Naive thymus-derived CD4-positive, alpha-beta T cell (primary cell): ENCODE data around the gene EXOSC2. TPM values are rescaled to one million over a fixed set of nuclear protein-coding genes. Genes with fewer than 3 reads are reported as not detected.
A peak's percentile ranks its signal among the peaks of the same experiment; 100 is the strongest.
"Not testable (repeated sequence)": the region's sequence is repeated elsewhere in the genome, so short reads cannot be mapped to it uniquely, and the experiment has no call there.

ENCODE experiments used
- ATAC-seq: fragments of 150-1000 bp; cut with Tn5 transposase; 2 replicates; pipeline ENCODE4 v1.10.0; 2021; ENCODE audit warnings: mild to moderate bottlenecking, moderate library complexity
- CTCF ChIA-PET: fragments of 350-600 bp; sonication (Branson Sonifier 250); formaldehyde crosslinking; loops from one replicate; lab custom pipeline; 2021; ENCODE audit warnings: antibody characterized with exemption; lab: Charles Lee
- POLR2A ChIA-PET: fragments of 350-600 bp; sonication (Branson Sonifier 250); formaldehyde crosslinking; loops from one replicate; lab custom pipeline; 2021; ENCODE audit warnings: antibody characterized with exemption, inconsistent platforms; lab: Charles Lee
- DNase-seq, 9 donors: peaks; one replicate each; pipeline versions ENCODE4 v3.0.0 to v3.0.0-alpha.2; 2020 to 2022; ENCODE audit warnings: mixed read lengths in 1 of 9
- H3K27ac ChIP-seq: one replicate; pipeline ENCODE4 v1.7.0; 2013; ENCODE audit warnings: mild to moderate bottlenecking, low read depth, low read length, moderate library complexity
- H3K27me3 ChIP-seq, 2 donors: one replicate each; pipeline ENCODE4 v1.7.0; 2013; ENCODE audit warnings: low read length in 2 of 2, mild to moderate bottlenecking in 2 of 2, moderate library complexity in 2 of 2; ENCODE audit not compliant: control insufficient read depth in 2 of 2, insufficient read depth in 2 of 2
- H3K36me3 ChIP-seq, 3 experiments: 1 replicate in 2 of 3; 2 replicates in 1 of 3; pipeline ENCODE4 v1.7.0; 2013; ENCODE audit warnings: low read length in 3 of 3, mild to moderate bottlenecking in 3 of 3, moderate library complexity in 1 of 3; ENCODE audit not compliant: insufficient read depth in 3 of 3, control insufficient read depth in 2 of 3
- H3K4me1 ChIP-seq, 2 donors: one replicate each; pipeline ENCODE4 v1.7.0; 2013; ENCODE audit warnings: low read length in 2 of 2, mild to moderate bottlenecking in 2 of 2, moderate library complexity in 1 of 2; ENCODE audit not compliant: control insufficient read depth in 2 of 2, insufficient read depth in 2 of 2
- H3K4me3 ChIP-seq: 2 replicates; pipeline ENCODE4 v1.7.0; 2013; ENCODE audit warnings: mild to moderate bottlenecking, low read length
- H3K9me3 ChIP-seq, 3 experiments: 1 replicate in 2 of 3; 2 replicates in 1 of 3; pipeline ENCODE4 v1.7.0; 2013; ENCODE audit warnings: low read length in 3 of 3; ENCODE audit not compliant: control insufficient read depth in 2 of 3
- H3K27ac Mint-ChIP-seq, 9 donors: one replicate each; pipeline ENCODE4 v1.8.0; 2020 to 2022; ENCODE audit warnings: mixed read lengths in 9 of 9, mild to moderate bottlenecking in 8 of 9, moderate library complexity in 5 of 9, inconsistent platforms in 2 of 9
- H3K27me3 Mint-ChIP-seq, 5 donors: one replicate each; pipeline ENCODE4 v1.8.0; 2021 to 2022; ENCODE audit warnings: mixed read lengths in 5 of 5, mild to moderate bottlenecking in 1 of 5
- H3K36me3 Mint-ChIP-seq, 5 donors: one replicate each; pipeline ENCODE4 v1.8.0; 2020 to 2022; ENCODE audit warnings: mixed read lengths in 5 of 5, mild to moderate bottlenecking in 3 of 5, inconsistent platforms in 1 of 5
- H3K4me1 Mint-ChIP-seq, 7 donors: one replicate each; pipeline ENCODE4 v1.8.0; 2020 to 2022; ENCODE audit warnings: mixed read lengths in 7 of 7, mild to moderate bottlenecking in 3 of 7, inconsistent platforms in 1 of 7
- H3K4me3 Mint-ChIP-seq, 10 donors: one replicate each; pipeline ENCODE4 v1.8.0; 2020 to 2022; ENCODE audit warnings: mild to moderate bottlenecking in 10 of 10, mixed read lengths in 10 of 10, moderate library complexity in 6 of 10, inconsistent platforms in 2 of 10
- H3K9me3 Mint-ChIP-seq, 11 donors: one replicate each; pipeline ENCODE4 v1.8.0; 2020 to 2022; ENCODE audit warnings: mixed read lengths in 11 of 11, mild to moderate bottlenecking in 4 of 11, inconsistent platforms in 1 of 11, moderate library complexity in 1 of 11
- intact Hi-C, 2 donors: fragments of 100-400 bp; cut with micrococcal nuclease; formaldehyde crosslinking; loops; one replicate each; pipeline ENCODE4 v1.15.1; 2023
- polyA plus RNA-seq, 2 donors: library from polyadenylated mRNA; unstranded; fragments of 300-500 nt; fragmentation: Illumina TruSeq; gene quantifications; one replicate each; pipeline ENCODE4 v1.2.3, GENCODE V29; 2021
- total RNA-seq, 6 experiments: library from RNA in 5 of 6; stranded (reverse) in 5 of 6; gene quantifications; 1 replicate in 5 of 6; 2 replicates in 1 of 6; pipeline ENCODE4 v1.2.3 and lab custom pipeline; 2021 to 2026

The EXOSC2 gene
- total and polyA plus RNA-seq, 7 experiments from 2014 or later = 31.4 to 60.7 (median 57.3) TPM

DNA sequence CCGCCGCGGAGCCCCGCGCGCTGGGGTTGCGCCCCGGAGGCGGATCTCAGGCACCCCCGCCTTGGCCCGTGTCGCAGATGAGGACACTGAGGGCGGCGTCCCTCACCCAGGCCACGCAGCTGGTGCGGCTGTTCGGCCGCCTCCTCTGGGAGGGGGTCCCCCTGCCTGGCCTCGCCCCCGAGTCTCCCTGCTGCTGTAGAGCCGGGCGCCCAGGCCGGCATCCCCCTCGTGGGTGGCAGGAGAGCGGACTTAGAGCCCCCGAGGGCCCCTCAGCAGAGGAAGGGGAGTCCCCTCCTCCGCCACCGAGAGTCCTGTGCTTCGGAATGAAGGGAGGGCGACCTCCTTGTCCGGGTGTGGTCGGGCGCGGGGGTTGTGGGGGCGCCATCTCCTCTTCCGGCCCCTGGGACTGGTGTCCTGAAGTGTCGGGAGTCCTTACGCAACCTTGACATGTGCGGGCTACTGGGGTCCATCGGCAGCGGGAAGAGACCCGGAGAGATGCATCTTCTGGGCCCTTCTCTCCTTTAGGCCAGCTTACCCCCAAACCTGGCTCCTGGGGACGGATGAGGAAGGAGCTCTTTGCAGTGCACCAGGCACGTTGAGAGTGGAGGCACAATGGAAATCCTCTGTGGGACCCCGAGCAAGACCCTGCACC is 11.7 kb upstream of the EXOSC2 start:
- POLR2A ChIA-PET = interaction anchor here (2.1 kb wide), 1 partner anchor 11 kb away, joined by 9 read pairs; the partner anchor contains the start of gene EXOSC2
- Histone ChIP-seq H3K36me3 (peaks cover 0 to 3% (median 0%) of the 10 kb centered on the region in 3 experiments), H3K27me3 (no peaks in the 10 kb centered on the region), H3K4me1 (no peaks in the 10 kb centered on the region), H3K27ac (peak overlapping the region; percentile 9), H3K4me3 (peak overlapping the region; percentile 75), H3K9me3 (no peaks in the 10 kb centered on the region)
- H3K4me3 Mint-ChIP-seq = peak overlapping the region; percentile 87 to 100 (median 92)
- peaks cover 0 to 8% (median 5%) of the 10 kb centered on the region in 7 donors for H3K4me1 Mint-ChIP-seq
- H3K36me3 Mint-ChIP-seq = no peaks in the 10 kb centered on the region
- intact Hi-C loops = loop anchor here (1.0 kb wide), 2 partner anchors 11 to 221 kb away; partner anchors contain the start of gene EXOSC2 (in 1 of the 2)
- ATAC-seq (no peak), DNase-seq (peak in 4 of 9 donors; percentile 14 to 52 (median 28))
- CTCF ChIA-PET = interaction anchor here (0.5 to 7.9 kb wide), 5 partner anchors 11 to 440 kb away, joined by 3 to 87 read pairs (median 4); partner anchors contain the start of gene EXOSC2
- peaks cover 0 to 43% (median 5%) of the 10 kb centered on the region in 5 donors for H3K27me3 Mint-ChIP-seq
- H3K9me3 Mint-ChIP-seq = peaks cover 0 to 6% (median 0%) of the 10 kb centered on the region in 11 donors
- H3K27ac Mint-ChIP-seq = peak overlapping the region in 2 of 9 donors; percentile 3 to 38

DNA sequence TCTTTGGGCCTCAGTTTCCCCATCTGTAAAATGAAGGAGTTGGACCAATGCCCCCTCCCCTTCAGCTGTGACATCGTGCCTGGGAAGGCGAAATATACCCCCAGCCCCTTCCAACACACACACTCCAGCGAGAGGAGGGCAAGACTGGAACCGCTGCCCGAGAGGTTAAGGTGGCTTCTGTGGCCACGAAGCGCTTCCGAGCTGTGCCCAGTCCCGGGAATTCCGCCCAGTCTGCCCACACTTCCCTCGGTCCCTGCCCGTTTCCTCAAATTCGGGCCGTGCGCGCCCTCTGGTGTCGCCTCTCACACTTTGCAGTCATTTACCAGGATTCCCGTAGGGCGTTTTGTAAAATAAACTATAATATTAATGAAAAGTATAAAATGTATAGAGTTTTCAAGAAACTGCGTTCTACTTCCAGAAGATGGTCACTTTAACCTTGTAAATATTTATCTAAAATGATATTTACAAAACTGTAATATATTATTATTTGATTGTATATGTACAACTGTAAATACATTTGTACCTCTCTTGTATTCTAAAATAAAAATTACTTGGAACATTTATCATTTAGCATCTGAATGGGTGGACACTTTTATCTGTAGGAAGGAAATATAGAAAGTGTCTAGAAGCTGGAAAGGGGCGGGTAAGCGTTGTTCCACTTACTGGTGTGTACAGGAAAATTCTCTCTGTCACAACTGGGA is 11.0 kb upstream of the EXOSC2 start:
- Mint-ChIP-seq H3K36me3 (no peaks in the 10 kb centered on the region), H3K9me3 (peaks cover 0 to 6% (median 0%) of the 10 kb centered on the region in 11 donors), H3K27me3 (peaks cover 0 to 43% (median 5%) of the 10 kb centered on the region in 5 donors), H3K27ac (peak overlapping the region in 8 of 9 donors; percentile 3 to 69 (median 39)), H3K4me3 (peak overlapping the region; percentile 87 to 100 (median 92)), H3K4me1 (peaks cover 2 to 11% (median 8%) of the 10 kb centered on the region in 7 donors)
- ChIA-PET POLR2A (interaction anchor here (2.1 kb wide), 1 partner anchor 11 kb away, joined by 9 read pairs; the partner anchor contains the start of gene EXOSC2), CTCF (interaction anchor here (0.5 to 7.9 kb wide), 7 partner anchors 11 to 661 kb away, joined by 3 to 87 read pairs (median 4); partner anchors contain the start of gene EXOSC2)
- ATAC-seq (peak; percentile 56), DNase-seq (peak in 8 of 9 donors; percentile 23 to 67 (median 44))
- Histone ChIP-seq H3K4me3 (peak overlapping the region; percentile 75), H3K4me1 (no peaks in the 10 kb centered on the region), H3K36me3 (peaks cover 0 to 3% (median 0%) of the 10 kb centered on the region in 3 experiments), H3K9me3 (no peaks in the 10 kb centered on the region), H3K27me3 (no peaks in the 10 kb centered on the region), H3K27ac (no peak overlapping the region)
- intact Hi-C loops = loop anchor here (1.0 kb wide), 2 partner anchors 11 to 221 kb away; partner anchors contain the start of gene EXOSC2 (in 1 of the 2)

GRCh38 chr9:130685104-130685503 is 8.5 kb upstream of the EXOSC2 start:
- CTCF ChIA-PET = interaction anchor here (0.7 to 7.9 kb wide), 3 partner anchors 16 to 222 kb away, joined by 3 to 87 read pairs (median 11); no protein-coding TSS in a partner anchor
- no peaks in the 10 kb centered on the region for H3K9me3 ChIP-seq
- no peak for ATAC-seq
- H3K9me3 Mint-ChIP-seq = peaks cover 0 to 6% (median 0%) of the 10 kb centered on the region in 11 donors
- H3K36me3 Mint-ChIP-seq = no peaks in the 10 kb centered on the region
- no peaks in the 10 kb centered on the region for H3K27me3 ChIP-seq
- intact Hi-C loops = no loop called here
- H3K4me1 ChIP-seq = no peaks in the 10 kb centered on the region
- POLR2A ChIA-PET = interaction anchor here (0.7 kb wide), 1 partner anchor 180 kb away, joined by 3 read pairs; no protein-coding TSS in a partner anchor
- no peak overlapping the region for H3K27ac Mint-ChIP-seq
- H3K4me1 Mint-ChIP-seq = peaks cover 6 to 25% (median 17%) of the 10 kb centered on the region in 7 donors
- H3K4me3 Mint-ChIP-seq = no peak overlapping the region
- DNase-seq = no peak
- H3K36me3 ChIP-seq = peaks cover 0 to 3% (median 0%) of the 10 kb centered on the region in 3 experiments
- no peak overlapping the region for H3K4me3 ChIP-seq
- peaks cover 0 to 27% (median 5%) of the 10 kb centered on the region in 5 donors for H3K27me3 Mint-ChIP-seq
- no peak overlapping the region for H3K27ac ChIP-seq

GRCh38 chr9:130685945-130686344 is 7.6 kb upstream of the EXOSC2 start:
- Mint-ChIP-seq H3K4me1 (peaks cover 6 to 28% (median 17%) of the 10 kb centered on the region in 7 donors), H3K27me3 (peaks cover 0 to 21% (median 5%) of the 10 kb centered on the region in 5 donors)
- H3K27ac ChIP-seq, intact Hi-C loops, H3K36me3 ChIP-seq, DNase-seq, H3K27me3 ChIP-seq, H3K9me3 Mint-ChIP-seq, ATAC-seq, H3K36me3 Mint-ChIP-seq, H3K4me3 ChIP-seq, H3K27ac Mint-ChIP-seq, H3K4me3 Mint-ChIP-seq, H3K9me3 ChIP-seq, H3K4me1 ChIP-seq, POLR2A ChIA-PET: not testable (repeated sequence)
- CTCF ChIA-PET = interaction anchor here (3.3 to 7.9 kb wide), 2 partner anchors 15 to 223 kb away, joined by 11 to 87 read pairs; no protein-coding TSS in a partner anchor

DNA sequence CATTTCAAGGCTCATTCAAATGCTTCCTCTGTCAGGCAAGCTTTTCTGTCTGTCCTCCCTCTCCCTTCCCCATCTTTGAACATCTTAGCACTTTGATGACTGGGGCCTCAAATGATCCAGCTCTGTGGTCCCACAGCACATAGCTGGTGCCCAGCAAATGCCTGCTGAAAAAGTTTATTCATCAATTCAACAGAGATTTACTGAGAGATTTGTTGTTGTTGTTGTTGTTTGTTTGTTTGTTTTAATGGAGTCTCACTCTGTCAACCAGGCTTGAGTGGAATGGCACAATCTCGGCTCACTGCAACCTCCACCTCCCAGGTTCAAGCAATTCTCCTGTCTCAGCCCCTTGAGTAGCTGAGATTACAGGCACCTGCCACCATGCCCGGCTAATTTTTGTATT is 6.0 kb upstream of the EXOSC2 start:
- no peak overlapping the region for H3K27ac ChIP-seq
- no peak overlapping the region for H3K4me3 ChIP-seq
- Mint-ChIP-seq H3K4me3 (no peak overlapping the region), H3K27me3 (peaks cover 0 to 15% (median 1%) of the 10 kb centered on the region in 5 donors), H3K36me3 (no peaks in the 10 kb centered on the region), H3K9me3 (peaks cover 0 to 6% (median 0%) of the 10 kb centered on the region in 11 donors), H3K27ac (peak overlapping the region in 1 of 9 donors; percentile 20), H3K4me1 (peaks cover 2 to 22% (median 19%) of the 10 kb centered on the region in 7 donors)
- ATAC-seq = no peak
- no peaks in the 10 kb centered on the region for H3K36me3 ChIP-seq
- intact Hi-C loops = no loop called here
- H3K9me3 ChIP-seq = no peaks in the 10 kb centered on the region
- H3K27me3 ChIP-seq = no peaks in the 10 kb centered on the region
- ChIA-PET CTCF (interaction anchor here (0.6 kb wide), 3 partner anchors 19 to 1209 kb away, joined by 3 read pairs; no protein-coding TSS in a partner anchor), POLR2A (interaction anchor here (0.7 kb wide), 1 partner anchor 26 kb away, joined by 4 read pairs; no protein-coding TSS in a partner anchor)
- H3K4me1 ChIP-seq = no peaks in the 10 kb centered on the region
- DNase-seq = no peak

GRCh38 chr9:130688072-130688471 is 5.5 kb upstream of the EXOSC2 start:
- no peaks in the 10 kb centered on the region for H3K36me3 Mint-ChIP-seq
- intact Hi-C loops = no loop called here
- H3K36me3 ChIP-seq = no peaks in the 10 kb centered on the region
- peaks cover 2 to 24% (median 21%) of the 10 kb centered on the region in 7 donors for H3K4me1 Mint-ChIP-seq
- peaks cover 0 to 6% (median 0%) of the 10 kb centered on the region in 11 donors for H3K9me3 Mint-ChIP-seq
- H3K4me1 ChIP-seq = peaks cover 0 to 4% of the 10 kb centered on the region in 2 donors
- ATAC-seq (peak; percentile 39), DNase-seq (no peak)
- H3K27ac ChIP-seq = no peak overlapping the region
- ChIA-PET CTCF (interaction anchor here (0.6 kb wide), 1 partner anchor 1209 kb away, joined by 3 read pairs; no protein-coding TSS in a partner anchor), POLR2A (no interaction called here)
- peaks cover 0 to 12% (median 0%) of the 10 kb centered on the region in 5 donors for H3K27me3 Mint-ChIP-seq
- H3K4me3 Mint-ChIP-seq = peak overlapping the region in 2 of 10 donors; percentile 10 to 44
- no peaks in the 10 kb centered on the region for H3K27me3 ChIP-seq
- H3K4me3 ChIP-seq = no peak overlapping the region
- peak overlapping the region in 1 of 9 donors; percentile 82 for H3K27ac Mint-ChIP-seq
- no peaks in the 10 kb centered on the region for H3K9me3 ChIP-seq
